Activated CD8-positive, alpha-beta memory T cell treated with anti-CD3 and anti-CD28 coated beads, Interleukin-2, amount 50 U/mL, for 48 hours (primary cell): Measurements from ENCODE around the gene FBXO38.

Experiments
- DNase-seq: peaks from one replicate; pipeline ENCODE4 v3.0.0-alpha.2; 2020

Gene FBXO38

DNA sequence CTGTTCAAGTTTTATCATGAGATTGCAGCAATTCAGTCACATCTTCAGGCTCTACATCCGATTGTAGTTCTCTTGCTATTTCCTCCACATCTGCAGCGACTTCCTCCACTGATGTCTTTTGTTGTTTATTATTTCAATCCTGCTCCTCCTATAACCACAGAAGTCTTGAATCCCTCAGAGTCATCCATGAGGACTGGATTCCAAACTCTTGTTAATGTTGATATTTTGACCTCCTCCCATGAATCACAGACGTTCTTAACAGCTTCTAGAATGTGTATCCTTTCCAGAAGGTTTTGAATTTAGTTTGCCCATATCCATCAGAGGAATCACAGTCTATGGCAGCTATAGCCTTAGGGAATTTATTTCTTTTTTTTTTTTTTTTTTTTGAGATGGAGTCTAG lies 3.6 kb downstream of the FBXO38 start:
- no peak for DNase-seq

DNA sequence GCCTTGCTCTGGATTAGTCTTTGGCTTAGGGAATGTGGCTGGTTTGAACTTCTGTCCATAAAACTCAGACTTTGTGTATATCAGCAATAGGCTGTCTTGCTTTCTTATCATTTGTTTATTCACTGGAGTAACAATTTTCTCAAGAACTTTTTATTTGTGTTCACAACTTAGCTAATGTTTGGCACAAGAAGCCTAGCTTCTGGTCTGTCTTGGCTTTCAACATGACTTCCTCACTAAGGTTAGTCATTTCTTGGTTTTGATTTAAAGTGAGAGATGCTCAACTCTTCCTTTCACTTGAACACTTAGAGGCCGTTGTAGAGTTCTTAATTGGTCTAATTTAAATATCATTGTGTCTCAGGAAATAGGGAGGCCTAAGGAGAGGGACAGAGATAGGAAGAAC lies 4.9 kb downstream of the FBXO38 start:
- DNase-seq, result no peak

DNA sequence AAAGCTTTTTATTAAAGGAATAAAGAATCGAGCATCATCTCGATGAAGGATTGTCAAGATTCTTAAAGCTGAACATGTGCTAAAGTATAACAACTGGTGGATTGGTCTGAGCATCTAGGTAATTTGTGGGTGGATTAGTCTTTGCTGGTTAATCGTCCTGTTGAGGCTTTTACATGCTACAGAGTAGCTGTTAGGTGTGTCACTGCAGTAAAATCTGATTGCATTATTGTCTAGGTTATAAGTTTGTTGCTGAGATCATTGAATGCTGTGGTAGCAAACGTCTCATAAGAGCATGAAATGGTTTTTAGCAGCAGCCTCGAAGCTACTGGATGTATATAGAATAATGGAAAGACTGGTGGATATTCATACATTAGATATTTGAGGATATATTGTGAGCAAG lies 7.2 kb downstream of the FBXO38 start:
- no peak for DNase-seq

DNA sequence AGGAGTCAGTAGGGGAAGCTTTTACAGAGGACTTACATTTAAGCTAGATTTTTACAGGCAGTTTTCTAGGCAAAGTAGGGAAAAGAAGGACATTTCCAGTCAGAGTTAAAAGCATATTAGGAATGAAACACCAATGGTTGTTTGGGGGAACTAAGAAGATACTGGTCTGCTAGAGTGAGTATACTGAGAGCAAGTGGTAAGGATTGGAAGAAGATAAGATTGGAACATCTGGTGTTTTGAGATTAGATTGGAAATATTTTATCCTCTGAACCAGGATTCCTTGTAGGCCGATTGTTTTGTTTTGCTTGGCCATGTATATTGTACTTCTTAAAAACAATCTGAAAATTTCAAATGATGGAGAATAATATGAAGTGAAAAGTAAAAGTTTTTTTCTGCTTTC lies 7.7 kb downstream of the FBXO38 start:
- no peak for DNase-seq

DNA sequence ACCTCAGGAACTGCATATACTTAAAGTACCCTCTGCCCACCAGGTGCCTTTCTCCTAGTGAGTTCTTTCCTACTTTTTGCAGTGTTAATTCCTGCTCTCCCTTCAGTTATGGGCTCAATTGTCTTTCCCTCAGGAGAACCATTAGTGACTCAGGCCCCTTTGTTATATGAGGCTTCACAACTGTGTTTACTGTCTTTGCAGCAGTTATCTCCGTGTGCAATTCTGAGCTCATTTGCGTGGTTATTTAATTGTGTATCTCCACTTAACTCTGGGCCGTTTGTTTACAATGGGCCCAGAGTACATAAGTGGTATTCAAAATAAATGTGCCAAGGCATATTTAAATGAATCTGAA lies 9.6 kb downstream of the FBXO38 start:
- no peak for DNase-seq

DNA sequence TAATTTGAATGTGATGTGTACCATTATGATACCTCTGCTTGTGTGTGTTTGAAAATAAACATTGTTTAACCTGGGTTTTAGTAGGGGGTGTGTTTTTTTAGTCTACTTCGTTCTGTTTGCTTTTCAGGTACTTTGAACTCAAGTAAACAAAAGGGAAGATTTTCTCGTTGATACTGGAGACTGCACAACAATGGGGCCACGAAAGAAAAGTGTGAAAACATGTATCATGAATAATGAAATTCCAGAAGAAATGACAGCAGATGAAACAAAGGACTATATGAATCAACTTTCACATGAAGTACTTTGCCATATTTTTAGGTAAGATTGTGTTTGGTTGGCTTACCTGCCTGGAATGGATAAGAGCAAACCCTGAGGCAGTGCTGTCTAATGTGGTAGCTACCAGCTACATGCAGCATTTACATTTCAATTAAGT lies 10.8 kb downstream of the FBXO38 start:
- DNase-seq, result no peak

DNA sequence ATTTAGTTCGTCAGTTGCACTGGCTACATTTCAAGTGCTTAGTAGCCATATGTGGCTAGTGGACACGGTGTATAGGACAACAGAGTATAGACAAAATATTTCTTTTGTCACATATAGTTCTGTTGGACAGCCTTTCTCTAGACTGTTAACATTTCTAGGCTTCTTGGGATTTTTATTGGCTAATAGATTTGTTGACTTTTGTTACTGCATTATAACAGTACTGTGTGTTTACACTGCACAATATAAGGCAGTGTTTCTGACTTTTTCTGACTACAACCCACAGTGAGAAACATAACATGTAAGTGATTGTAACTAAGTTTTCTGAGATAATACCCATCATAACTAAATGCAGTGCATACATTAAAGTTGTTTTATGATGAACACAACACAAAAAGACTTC lies 11.3 kb downstream of the FBXO38 start:
- DNase-seq, result no peak

DNA sequence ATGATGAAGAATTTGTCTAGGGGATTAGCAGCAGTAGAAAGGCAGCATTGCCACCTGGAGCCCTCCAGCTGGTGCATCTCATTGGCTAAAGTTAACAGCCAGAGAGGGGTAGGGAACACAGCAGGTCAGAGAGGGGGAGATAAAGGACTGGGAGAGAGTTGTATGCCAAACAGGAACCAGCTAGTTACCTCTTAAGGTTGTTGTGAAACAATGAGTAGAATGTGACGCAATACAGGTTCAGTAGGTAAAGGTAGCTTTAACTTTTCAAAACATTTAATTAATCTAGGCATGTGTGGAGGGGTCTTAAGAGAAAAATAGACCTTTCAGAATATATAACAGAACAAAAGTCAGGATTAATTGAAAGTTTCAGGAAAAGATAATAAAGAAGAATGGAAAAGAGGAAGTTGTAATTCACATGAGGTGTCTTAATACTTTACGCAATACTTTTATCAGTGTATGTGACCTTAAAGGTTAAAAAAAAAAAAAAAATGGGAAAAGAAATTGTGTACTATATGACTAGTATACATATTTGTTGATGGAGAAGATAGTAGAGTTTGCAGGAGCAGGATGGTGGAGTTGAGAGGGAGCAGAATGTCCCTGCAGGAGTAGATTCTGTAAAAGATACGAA lies 14.3 kb downstream of the FBXO38 start:
- no peak for DNase-seq

DNA sequence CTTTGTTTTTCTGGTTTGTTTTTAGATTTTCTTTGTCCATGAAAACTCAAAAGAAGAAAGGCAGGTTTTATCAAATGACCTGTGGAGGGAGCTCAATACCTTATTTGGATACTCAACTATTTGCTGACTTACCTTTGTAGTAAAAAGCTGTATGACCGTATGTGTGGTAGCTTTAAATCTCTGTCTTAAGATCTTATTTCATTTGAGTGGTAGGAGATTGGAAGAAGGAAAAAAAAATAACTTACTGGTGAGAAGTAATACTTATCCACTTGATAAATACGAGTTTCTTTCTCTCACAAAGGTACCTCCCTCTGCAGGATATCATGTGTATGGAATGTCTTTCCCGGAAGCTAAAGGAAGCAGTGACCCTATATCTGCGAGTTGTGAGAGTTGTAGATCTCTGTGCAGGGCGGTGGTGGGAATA lies 15.0 kb downstream of the FBXO38 start:
- no peak for DNase-seq

DNA sequence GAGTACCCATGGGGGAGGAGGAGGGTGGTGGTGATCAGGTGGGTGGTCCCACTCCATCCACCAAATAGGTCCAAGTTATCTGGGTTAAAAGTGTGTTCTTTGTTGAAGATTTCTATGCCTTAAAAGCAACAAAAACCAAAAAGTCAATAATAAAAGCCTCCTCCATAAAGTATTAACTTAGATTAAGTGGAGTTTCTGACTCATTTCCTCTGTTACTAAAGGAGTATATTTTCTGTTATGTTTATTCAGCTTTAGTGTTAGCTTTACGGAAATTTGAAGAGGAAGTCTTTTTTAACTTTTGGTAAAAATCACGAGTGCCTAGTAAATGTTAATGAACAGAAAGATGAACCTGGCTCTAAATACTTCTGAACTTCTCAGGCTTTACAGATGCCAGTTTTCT lies 17.8 kb downstream of the FBXO38 start:
- DNase-seq, result no peak

DNA sequence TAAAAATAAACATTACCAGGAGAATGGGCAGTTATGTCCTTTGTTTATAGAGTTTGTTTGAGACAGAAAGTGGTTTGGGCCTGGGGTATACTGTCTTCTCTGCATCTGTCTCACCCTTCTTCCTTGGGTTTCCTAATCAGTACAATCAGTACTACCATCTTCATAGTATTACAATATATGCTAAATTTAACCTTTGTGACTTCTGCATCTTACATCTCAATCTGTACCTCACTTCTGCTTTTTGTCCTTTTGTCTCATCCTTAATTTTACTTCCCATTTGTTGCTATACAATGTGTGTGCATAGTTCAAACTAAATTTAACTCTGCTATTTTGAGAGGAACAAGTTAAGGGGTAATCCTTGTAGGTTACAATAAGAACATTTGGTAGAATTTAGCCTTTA lies 19.6 kb downstream of the FBXO38 start:
- DNase-seq, result no peak

DNA sequence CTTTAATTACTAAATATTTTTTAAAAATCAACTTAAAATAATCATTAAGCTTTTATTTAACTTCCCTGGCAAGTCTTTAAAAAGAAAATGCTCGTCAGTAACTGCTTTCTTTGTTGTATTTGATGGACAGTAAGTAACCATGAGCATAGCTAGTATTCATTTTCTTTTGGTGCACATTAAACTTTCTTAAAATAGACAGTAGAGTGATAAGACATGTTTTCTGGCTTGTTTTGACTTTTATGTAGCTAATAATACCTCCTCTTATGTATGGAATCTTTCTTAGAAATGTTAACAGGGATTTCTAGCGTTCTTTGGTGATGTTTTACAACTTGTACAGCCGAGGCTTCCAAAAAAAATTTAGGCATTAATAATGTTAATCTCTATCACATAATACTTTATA lies 22.6 kb downstream of the FBXO38 start:
- no peak for DNase-seq

DNA sequence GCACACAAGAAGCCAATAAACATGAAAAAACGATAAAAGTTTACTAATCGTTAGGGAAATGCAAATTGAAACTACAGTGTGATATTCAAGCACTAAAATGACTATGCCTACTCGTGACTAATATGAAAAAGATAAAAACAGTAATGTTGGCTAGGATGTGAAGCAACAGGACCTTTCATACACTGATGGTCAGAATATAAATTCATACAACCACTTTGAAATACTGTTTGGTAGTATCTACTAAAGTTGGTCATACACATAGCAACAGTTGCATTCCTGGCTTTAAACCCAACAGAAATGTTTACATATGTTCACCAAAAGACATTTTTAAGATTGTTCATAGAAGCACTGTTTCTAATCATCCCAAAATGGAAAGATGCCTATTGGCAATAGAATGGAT lies 24.3 kb downstream of the FBXO38 start:
- no peak for DNase-seq

DNA sequence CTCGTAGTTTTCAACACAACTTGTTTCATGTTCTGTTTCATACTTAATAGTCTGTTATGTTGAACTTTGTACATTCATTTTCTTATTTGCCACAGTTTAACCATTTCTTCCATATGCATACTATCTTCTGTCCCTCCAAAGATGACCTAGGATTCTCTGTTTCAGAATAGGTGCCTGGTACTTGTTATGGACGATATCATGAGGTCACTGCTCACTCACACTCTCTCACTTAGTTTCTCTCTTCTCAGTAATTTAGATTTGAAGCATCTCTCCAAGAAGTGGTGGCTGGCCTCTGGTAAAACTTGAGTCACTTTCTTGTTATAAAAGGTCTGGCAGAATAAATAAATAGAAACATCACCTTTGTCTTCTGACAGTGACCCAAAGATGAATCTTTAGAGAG lies 28.4 kb downstream of the FBXO38 start:
- no peak for DNase-seq

DNA sequence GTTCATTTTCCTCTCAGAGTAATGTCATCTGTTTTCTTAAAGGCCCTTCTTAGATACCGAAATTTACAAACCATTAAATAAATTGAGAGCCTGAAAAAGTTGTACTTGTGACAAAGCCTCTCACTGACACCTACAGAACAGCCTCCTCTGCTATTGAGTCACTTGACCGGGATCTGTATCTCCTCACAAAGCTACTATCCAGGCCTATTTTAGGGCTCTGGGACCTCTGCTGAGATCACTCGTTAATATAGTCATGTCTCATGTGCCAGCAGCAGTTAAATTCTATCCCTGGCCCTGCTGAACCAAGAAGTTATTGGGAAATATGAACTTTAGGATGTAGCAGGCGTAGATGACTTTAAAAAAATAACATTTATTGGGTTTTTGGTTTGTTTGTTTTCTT lies 31.1 kb downstream of the FBXO38 start:
- DNase-seq, result no peak

DNA sequence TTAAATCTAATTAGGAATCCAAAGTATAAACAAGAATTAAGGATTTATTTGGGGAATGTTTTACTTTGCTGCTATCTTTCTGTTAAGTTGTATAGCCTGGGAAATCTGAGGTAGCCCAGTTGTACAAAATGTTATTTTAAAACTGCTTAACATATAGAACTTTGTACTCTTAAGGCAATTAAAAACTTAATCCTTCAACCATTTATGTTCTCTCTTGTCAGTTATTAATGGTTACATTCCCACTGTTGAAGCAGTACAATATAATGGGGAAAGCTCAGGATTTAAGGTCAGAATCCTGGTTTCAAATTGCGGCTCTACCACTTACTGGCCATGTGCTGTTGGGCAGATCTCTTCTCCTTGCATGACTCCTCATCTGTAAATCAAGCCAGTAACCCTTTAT lies 32.7 kb downstream of the FBXO38 start:
- DNase-seq, result no peak

DNA sequence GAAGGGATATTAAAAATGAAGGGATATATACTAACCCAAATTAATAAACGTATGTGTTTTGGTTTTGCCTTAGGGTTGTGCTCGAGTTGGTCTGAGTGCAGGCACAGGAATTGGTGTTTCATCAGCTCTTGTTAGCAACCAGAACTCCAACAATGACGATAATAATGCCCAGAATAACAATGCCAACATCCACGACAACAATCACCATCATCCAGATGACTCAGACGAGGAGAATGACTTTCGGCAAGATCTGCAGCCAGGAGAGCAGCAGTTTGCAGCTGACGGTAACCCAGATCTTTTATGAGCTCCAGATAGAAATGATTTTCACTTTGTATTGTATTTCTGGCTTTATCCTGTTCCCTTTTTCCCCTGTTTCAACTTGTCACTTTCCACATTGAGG lies 33.2 kb downstream of the FBXO38 start:
- no peak for DNase-seq

DNA sequence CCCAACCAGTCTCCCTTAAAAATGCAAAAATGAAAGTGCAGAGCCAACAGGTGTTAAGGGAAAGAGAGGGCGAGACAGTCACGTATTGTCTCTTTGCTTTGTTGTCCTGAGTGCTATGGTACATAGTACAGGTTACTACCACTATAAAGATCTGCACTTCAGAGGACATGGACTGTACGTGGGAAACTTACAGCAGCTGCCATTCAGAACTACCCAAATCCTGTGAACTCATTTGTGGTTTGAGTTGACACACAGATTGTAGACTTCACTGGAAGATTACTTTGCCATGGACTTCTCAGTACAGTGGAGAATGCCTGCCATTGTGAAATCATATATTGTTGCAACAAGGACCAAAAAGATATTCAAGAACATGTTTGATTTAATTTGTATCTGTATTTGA lies 34.8 kb downstream of the FBXO38 start:
- no peak for DNase-seq

DNA sequence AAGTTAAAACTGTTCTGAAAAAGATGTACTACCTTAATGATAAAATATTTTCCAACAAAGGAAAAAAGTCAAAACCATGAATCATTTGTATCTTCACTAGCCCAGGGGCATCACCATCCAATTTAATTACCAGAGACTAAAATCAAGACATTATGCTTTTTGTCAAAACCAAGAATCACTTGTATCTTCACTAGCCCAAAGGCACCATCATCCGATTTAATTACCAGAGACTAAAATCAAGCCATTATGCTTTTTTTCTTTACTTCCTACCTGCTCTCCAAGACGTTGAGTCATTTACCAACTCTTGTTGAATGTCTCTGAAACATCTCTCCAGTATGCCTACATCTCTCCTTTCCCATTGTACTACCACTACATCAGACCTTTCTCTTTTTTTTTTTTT lies 37.9 kb downstream of the FBXO38 start:
- DNase-seq, result no peak

DNA sequence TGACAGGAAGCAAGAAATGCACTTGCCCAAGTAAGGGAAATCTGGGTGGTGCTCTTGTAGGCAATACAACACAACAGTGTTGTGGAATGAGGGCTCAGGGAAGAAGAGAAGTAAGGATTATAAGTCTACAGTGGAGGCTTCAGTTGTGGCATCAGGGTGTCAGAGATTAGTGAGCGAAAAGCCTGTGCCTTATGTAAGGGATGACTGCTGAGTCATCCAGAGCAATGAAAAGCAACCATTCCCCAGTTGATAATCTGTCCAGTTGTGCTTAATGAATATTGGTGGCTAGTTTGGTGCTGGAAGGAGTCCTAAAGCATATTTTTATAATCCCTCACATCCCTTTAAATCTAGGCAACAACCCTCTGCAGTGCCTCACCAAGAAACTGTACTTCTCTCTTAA lies 42.0 kb downstream of the FBXO38 start:
- no peak for DNase-seq

DNA sequence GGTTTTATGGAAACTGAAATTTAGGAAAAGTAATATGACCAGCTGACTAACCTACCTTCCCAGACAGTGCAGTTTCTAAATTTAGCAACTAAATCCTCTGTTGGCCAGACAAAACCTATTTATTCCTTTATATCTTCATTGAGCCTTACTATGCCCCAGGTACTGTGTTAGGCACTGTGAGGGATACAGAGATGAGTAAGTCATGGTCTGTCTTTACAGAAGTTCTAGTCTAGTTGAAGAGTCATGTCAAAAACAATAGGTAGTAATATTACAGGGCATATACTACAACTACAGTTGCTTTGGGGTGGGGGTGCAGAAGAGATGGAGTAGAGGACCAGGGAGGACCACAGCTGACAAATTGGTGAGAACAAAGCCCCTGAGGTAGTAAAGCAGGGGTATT lies 42.8 kb downstream of the FBXO38 start:
- DNase-seq, result no peak

DNA sequence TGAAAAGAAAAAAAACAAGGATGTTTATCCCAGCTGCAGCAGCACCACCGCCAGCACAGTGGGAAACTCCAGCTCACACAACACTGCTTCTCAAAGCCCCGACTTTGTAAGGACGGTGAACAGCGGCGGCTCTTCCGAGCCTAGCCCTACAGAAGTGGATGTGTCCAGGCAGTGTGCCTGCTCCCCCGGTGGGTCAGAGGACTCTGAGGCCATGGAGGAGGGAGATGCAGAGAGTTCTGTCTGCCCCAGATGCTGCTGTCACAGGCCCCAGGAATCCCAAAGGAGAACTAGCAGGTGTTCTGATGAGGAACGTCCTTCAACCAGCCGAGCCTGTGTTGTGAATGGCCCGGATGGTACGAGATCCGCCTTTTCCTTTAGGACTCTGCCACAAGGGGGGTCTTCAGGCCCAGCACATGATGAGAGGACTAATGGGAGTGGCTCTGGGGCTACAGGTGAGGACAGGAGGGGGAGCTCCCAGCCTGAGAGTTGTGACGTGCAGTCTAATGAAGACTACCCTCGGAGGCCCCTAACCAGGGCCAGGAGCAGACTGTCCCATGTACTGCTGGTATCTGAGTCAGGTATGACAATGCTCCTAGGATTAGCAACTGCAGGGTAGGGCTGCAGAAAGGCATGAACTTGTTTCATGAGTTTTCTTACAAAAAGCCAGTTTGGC lies 43.7 kb downstream of the FBXO38 start:
- no peak for DNase-seq

DNA sequence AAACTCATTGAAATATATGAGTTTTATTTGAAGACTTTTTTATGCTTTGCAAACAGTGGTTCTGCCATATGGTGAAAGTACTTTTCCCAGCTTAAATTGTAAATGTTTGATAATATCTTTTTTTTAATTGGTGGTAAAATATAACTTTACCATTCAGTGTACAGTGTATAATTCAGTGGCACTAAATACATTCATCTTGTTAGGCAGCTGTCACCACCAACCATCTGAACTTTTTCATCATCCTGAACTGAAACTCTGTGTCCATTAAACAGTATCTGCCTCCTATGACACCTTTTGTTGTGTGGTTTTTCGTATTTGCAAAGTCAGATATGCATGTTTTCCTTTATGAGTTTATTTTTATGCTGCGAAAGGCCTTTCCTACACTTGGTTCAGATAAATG lies 45.1 kb downstream of the FBXO38 start:
- no peak for DNase-seq

DNA sequence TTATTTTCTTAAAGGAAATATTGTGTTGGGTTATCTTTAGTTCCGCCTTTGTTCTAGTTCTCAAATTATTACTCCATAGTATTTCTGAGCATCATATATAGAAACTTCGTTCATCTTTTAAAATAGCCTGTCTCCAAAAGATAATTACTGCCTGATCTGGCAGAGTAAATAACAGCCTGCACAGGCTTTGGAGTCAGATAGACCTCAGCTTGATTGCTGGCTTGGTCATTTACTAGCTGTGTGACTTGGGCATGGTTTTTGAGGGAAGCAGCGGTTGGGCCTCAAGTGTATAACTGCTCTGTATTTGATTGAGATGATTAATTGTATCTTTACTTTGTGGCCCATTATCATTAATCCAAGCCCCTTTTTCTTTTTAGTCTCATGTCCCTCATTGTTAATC lies 50.1 kb downstream of the FBXO38 start:
- DNase-seq, result no peak

DNA sequence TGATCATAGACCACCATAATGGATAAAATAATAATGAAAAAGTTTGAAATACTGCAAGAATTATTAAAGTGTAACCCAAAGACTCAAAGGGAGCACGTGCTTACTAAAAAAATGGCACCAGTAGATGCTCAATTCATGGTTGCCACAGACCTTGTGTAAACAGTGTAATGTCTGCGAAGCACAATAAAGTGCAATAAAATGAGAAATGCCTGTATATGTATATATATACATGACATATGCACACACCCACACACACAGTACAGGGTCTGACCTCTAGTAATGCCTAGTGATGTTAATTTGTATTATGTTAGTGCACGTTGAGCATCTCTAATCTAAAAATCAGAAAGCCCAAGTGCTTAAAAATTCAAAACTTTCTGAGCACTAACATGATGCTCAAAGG lies 52.3 kb downstream of the FBXO38 start:
- DNase-seq, result no peak
